ENCODE data around the gene SETBP1. TPM values are rescaled to one million over a fixed set of nuclear protein-coding genes. Genes with fewer than 3 reads are reported as not detected.

Gene SETBP1
- total and polyA plus RNA-seq, 2 of the 4 experiments (the other 2 are of a cell fraction): 0.19 to 0.36 TPM

GRCh38 chr18:44801781-44802180 lies 121.1 kb downstream of the SETBP1 start:
- Histone ChIP-seq H3K18ac (ENCODE audit: low read depth, low read length) (no peak overlapping the region), H4K8ac (ENCODE audit: low read depth in 2 of 2, low read length in 2 of 2) (no peak overlapping the region), H3K9me1 (ENCODE audit: insufficient read depth, low read length) (no peaks in the 10 kb centered on the region), H2AFZ (replicated peaks; ENCODE audit: low read length, poor library complexity) (no peak overlapping the region), H4K91ac (ENCODE audit: insufficient read depth, low read depth, low read length) (no peak overlapping the region), H3K27me3 (ENCODE audit: control insufficient read depth, insufficient read depth, low read length) (no peaks in the 10 kb centered on the region), H2BK20ac (ENCODE audit: low read depth, low read length) (no peak overlapping the region), H3K14ac (replicated peaks; ENCODE audit: low read depth, low read length) (no peak overlapping the region), H2AK5ac (ENCODE audit: low read depth, low read length) (no peak overlapping the region), H3K4me1 (ENCODE audit: control insufficient read depth, insufficient read depth, low read length) (peaks cover 3% of the 10 kb centered on the region; the same call in 1 of the 2 replicates), H3K4me2 (ENCODE audit: low read depth, low read length) (no peak overlapping the region), H2AK9ac (replicated peaks; ENCODE audit: low read depth, low read length, poor library complexity) (no peak overlapping the region), H2BK15ac (ENCODE audit: low read depth, low read length) (no peak overlapping the region), H3K56ac (ENCODE audit: extremely low read depth, insufficient read depth, low read length) (no peak overlapping the region), H2BK120ac (ENCODE audit: low read depth, low read length) (no peak overlapping the region), H3K36me3 (ENCODE audit: control insufficient read depth, insufficient read depth, low read length) (no peaks in the 10 kb centered on the region), H3K4me3 (ENCODE audit: insufficient read depth, low read depth, low read length) (no peak overlapping the region), H3K79me1 (ENCODE audit: low read depth in 1 of 2, low read length in 2 of 2) (no peaks in the 10 kb centered on the region), H4K20me1 (ENCODE audit: insufficient read depth, low read length) (no peaks in the 10 kb centered on the region), H3K4ac (ENCODE audit: low read depth, low read length) (no peak overlapping the region), H3K9ac (ENCODE audit: low read depth, low read length) (no peak overlapping the region), H4K5ac (ENCODE audit: low read depth, low read length) (no peak overlapping the region), H3K27ac (ENCODE audit: insufficient read depth, low read length) (no peak overlapping the region), H3K23ac (ENCODE audit: low read depth, low read length) (no peak overlapping the region), H2BK5ac (ENCODE audit: low read depth, low read length, poor library complexity, severe bottlenecking) (no peak overlapping the region), H3K9me3 (ENCODE audit: control insufficient read depth, insufficient read depth, low read length) (no peaks in the 10 kb centered on the region)
- no peak for TF ChIP-seq USF2 (IDR thresholded peaks at IDR 0.05; ENCODE audit: low read depth, low read length)
- no peak for TF ChIP-seq RFX5 (IDR thresholded peaks at IDR 0.05; ENCODE audit: low read depth, low read length)
- no peak for TF ChIP-seq POLR2A (IDR thresholded peaks at IDR 0.05; ENCODE audit: low read depth, low read length)
- TF ChIP-seq FOS (IDR thresholded peaks at IDR 0.05; ENCODE audit: low read depth, low read length): no peak
- no peak for TF ChIP-seq MAFK (IDR thresholded peaks at IDR 0.05; ENCODE audit: low read depth, low read length)
- no peak for TF ChIP-seq BHLHE40 (IDR thresholded peaks at IDR 0.05; ENCODE audit: low read depth, low read length)
- TF ChIP-seq CHD1 (IDR thresholded peaks at IDR 0.05; ENCODE audit: low read depth, low read length): no peak
- TF ChIP-seq CTCF (conservative IDR thresholded peaks at IDR 0.05; ENCODE audit: low read depth, low read length): no peak
- no peak for TF ChIP-seq RAD21 (IDR thresholded peaks at IDR 0.05; ENCODE audit: low read length)
- TF ChIP-seq NFE2L2 (IDR thresholded peaks at IDR 0.05; ENCODE audit: low read depth, low read length): no peak
- TF ChIP-seq RCOR1 (IDR thresholded peaks at IDR 0.05; ENCODE audit: insufficient replicate concordance, low read length): no peak
- TF ChIP-seq MXI1 (IDR thresholded peaks at IDR 0.05; ENCODE audit: borderline replicate concordance, low read depth, low read length): no peak
- TF ChIP-seq SMC3 (IDR thresholded peaks at IDR 0.05; ENCODE audit: low read depth, low read length): no peak
- CTCF ChIA-PET: interaction anchor here (0.7 kb wide), 1 partner anchor 559 kb away, joined by 3 read pairs; no protein-coding TSS in a partner anchor
- WGBS, 2 experiments (ENCODE audit: extremely low coverage in 2 of 2, insufficient read length in 1 of 2): no CpG with 5 or more reads among the region's 2 CpGs
- dilution Hi-C loops (cut with HindIII; ENCODE audit: low sequenced_read_pairs, unreplicated experiment): no loop called here
- BruUV-seq (replicated peaks): no TSS peak
- no peak for DNase-seq
- in situ Hi-C loops (cut with MboI; ENCODE audit: low sequenced_read_pairs): no loop called here
- POLR2A ChIA-PET (ENCODE audit: unreplicated experiment): no interaction called here
- intact Hi-C loops (cut with micrococcal nuclease): no loop called here
- ATAC-seq (ENCODE audit: low read depth): no peak

All from IMR-90 (cell line).